GM19025 (cell line): ENCODE results near the gene NTN1.

Experiments
- ATAC-seq: cut with Tn5 transposase; IDR thresholded peaks from one replicate; pipeline ENCODE4 v1.9.1; 2021; ENCODE audit warnings: mild to moderate bottlenecking, low read depth, moderate library complexity; ENCODE audit not compliant: unreplicated experiment

Gene NTN1

GRCh38 chr17:9209347-9209746, 188.0 kb downstream of the NTN1 start:
- no peak for ATAC-seq

GRCh38 chr17:9209781-9210370, 188.6 kb downstream of the NTN1 start:
- ATAC-seq: no peak

- no peak for ATAC-seq
These were observed 189.9 kb downstream of the NTN1 start for GRCh38 chr17:9211133-9211765.

GRCh38 chr17:9212376-9213302, 191.3 kb downstream of the NTN1 start:
- ATAC-seq: no peak

- ATAC-seq: no peak
These were observed 192.0 kb downstream of the NTN1 start for GRCh38 chr17:9213303-9213640.

- no peak for ATAC-seq
These were observed 194.2 kb downstream of the NTN1 start for GRCh38 chr17:9215465-9215864.

GRCh38 chr17:9217151-9218056, 196.1 kb downstream of the NTN1 start:
- no peak for ATAC-seq

- ATAC-seq: no peak
These were observed 196.8 kb downstream of the NTN1 start for GRCh38 chr17:9218064-9218635.

GRCh38 chr17:9218911-9219310, 197.6 kb downstream of the NTN1 start:
- no peak for ATAC-seq

GRCh38 chr17:9219631-9220397, 198.5 kb downstream of the NTN1 start:
- no peak for ATAC-seq

GRCh38 chr17:9220398-9221146, 199.3 kb downstream of the NTN1 start:
- no peak for ATAC-seq

GRCh38 chr17:9221147-9221921, 200.0 kb downstream of the NTN1 start:
- no peak for ATAC-seq

- no peak for ATAC-seq
These were observed 200.5 kb downstream of the NTN1 start for GRCh38 chr17:9221922-9222180.

- ATAC-seq: no peak
These were observed 202.2 kb downstream of the NTN1 start for GRCh38 chr17:9223531-9223930.

GRCh38 chr17:9224485-9224884, 203.2 kb downstream of the NTN1 start:
- ATAC-seq: no peak

GRCh38 chr17:9225305-9226101, 204.2 kb downstream of the NTN1 start:
- no peak for ATAC-seq

- no peak for ATAC-seq
These were observed 205.0 kb downstream of the NTN1 start for GRCh38 chr17:9226130-9226793.
